GM08714 (cell line): ENCODE data around the gene N4BP2.
A peak's percentile ranks its signal among the peaks of the same experiment; 100 is the strongest.
"Not testable (repeated sequence)": the region's sequence is repeated elsewhere in the genome, so short reads cannot be mapped to it uniquely, and the experiment has no call there.

Experiments used
- H3K4me3 ChIP-seq: fragments of 200-500 bp; sonication (Bioruptor generic); 2 replicates; pipeline ENCODE4 v1.5.1; 2014; ENCODE audit warnings: mild to moderate bottlenecking, low read length, inconsistent platforms
- ZNF274 ChIP-seq: IDR thresholded peaks from 2 replicates; pipeline ENCODE4 v1.6.1; 2012; ENCODE audit warnings: mild to moderate bottlenecking, low read depth, low read length

Gene N4BP2

GRCh38 chr4:40057586-40058091 is 989 bp downstream of the N4BP2 start:
- peak overlapping the region; percentile 91 for H3K4me3 ChIP-seq
- no peak for TF ChIP-seq ZNF274

DNA sequence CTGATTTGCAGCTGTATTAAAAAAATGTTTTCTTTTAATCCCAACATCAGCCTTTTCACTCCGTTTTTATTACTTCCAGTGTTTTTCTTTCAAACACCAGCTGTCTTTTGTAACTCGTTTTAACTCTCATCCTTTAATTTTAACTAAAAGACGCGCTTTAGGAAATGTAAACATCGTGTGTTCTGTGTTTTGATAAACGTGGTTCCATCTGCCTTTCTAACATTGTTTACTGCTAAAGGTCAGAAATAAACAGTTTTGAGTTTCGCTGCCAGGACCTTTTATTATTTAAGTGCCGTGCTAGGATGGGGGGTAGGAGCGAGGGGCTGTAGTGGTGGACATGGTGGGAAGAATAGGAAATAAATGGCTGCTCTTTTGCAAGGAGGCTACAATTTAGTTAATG is 1.5 kb downstream of the N4BP2 start:
- H3K4me3 ChIP-seq, result peak overlapping the region; percentile 91
- TF ChIP-seq ZNF274, result no peak

GRCh38 chr4:40058854-40059253 is 2.2 kb downstream of the N4BP2 start:
- TF ChIP-seq ZNF274, result no peak
- no peak overlapping the region for H3K4me3 ChIP-seq

GRCh38 chr4:40059362-40059761 is 2.7 kb downstream of the N4BP2 start:
- TF ChIP-seq ZNF274, result no peak
- no peak overlapping the region for H3K4me3 ChIP-seq

DNA sequence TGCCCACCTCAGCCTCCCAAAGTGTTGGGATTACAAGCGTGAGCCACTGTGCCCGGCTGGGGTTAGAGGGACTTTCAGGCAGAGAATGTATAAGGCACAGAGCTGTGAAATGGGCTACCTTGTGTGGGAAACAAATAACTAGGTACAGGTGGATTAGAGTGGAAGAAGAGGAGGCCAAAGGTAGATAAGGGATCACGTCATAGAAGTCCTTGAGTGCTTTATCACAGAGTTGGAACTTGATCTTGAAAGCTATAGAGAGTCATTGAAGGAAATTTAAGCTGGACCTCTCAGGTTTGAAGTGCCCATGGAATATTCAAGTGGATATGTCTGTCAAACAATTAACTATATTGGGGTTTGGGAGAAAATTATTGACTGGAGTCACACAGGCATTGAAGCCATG is 8.4 kb downstream of the N4BP2 start:
- TF ChIP-seq ZNF274, result no peak
- H3K4me3 ChIP-seq, result no peak overlapping the region

- H3K4me3 ChIP-seq, result no peak overlapping the region
- no peak for TF ChIP-seq ZNF274
Observed at GRCh38 chr4:40066651-40067050, 10.0 kb downstream of the N4BP2 start.

GRCh38 chr4:40070387-40070786 is 13.7 kb downstream of the N4BP2 start:
- TF ChIP-seq ZNF274, result no peak
- no peak overlapping the region for H3K4me3 ChIP-seq

- no peak for TF ChIP-seq ZNF274
- no peak overlapping the region for H3K4me3 ChIP-seq
Observed at GRCh38 chr4:40086421-40086820, 29.8 kb downstream of the N4BP2 start.

- no peak overlapping the region for H3K4me3 ChIP-seq
Observed at GRCh38 chr4:40087799-40088366, 31.2 kb downstream of the N4BP2 start.

GRCh38 chr4:40093400-40093799 is 36.8 kb downstream of the N4BP2 start:
- H3K4me3 ChIP-seq, result not testable (repeated sequence)

More at GRCh38 chr4:40087799-40088366, 31.2 kb downstream of the N4BP2 start:
- no peak for TF ChIP-seq ZNF274

DNA sequence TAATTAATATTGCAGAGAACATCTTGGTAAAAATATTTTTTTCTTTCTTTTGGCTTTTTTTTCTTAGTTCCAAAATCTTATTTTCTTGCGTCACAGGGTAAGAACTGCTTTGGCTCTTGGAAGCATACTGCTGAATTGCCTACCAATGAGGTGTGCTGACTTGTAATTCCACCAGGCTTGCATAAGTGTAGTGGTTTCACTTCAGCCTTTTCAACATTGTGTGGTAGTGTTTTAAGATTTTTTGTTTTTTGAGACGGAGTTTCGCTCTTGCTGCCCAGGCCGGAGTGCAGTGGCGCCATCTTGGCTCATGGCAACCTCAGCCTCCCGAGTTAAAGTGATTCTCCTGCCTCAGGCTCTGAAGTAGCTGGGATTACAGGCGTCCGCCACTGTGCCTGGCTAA is 42.4 kb downstream of the N4BP2 start:
- no peak for TF ChIP-seq ZNF274

DNA sequence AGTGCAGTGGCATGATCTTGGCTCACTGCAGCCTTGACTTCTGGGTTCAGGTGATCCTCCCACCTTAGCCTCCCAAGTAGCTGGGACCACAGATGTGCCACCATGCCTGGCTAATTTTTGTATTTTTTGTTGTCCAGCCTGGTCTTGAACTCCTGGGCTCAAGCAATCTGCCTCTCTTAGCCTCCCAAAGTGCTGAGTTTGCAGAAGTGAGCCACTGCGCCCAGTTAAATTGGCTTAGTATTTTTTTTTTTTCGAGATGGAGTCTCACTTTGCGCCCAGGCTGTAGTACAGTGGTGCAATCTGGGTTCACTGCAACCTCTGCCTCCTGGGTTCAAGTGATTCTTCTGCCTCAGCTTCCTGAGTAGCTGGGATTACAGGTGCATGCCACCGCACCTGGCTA is 50.5 kb downstream of the N4BP2 start:
- not testable (repeated sequence) for H3K4me3 ChIP-seq

More for the DNA sequence above, 42.4 kb downstream of the N4BP2 start:
- H3K4me3 ChIP-seq, result no peak overlapping the region

DNA sequence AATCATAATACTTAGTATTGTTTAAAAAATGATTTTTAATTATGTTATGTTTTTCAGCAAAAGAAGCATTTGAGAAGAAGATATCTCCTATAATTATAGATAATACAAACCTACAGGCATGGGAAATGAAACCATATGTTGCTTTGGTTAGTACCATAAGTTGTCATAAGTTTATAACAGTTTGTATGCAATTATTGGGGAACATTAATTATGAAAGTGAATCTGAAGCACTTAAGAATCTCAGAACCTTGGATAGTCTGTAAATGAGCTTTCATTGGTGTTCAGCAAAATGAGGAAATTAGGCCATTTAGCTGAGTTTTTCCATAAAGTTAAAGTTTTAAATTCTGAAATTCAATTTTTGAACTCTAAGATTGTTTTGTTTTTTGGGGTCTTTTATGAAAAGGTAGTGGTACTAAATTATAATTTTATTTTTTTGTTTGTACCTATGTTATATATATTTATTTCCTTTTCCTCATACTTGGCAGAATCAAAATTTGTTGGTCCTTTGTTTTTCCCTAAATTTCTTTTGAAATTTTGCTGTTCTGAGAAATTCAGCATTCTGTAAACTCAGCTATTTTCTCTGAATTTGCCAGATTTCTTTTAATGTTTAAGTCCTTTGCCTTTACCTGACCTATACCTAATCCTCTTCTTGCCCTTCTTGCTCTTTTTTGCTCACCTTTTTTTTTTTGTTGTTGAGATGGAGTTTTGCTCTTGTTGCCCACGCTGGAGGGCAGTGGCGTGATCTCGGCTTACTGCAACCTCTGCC is 55.6 kb downstream of the N4BP2 start:
- no peak for TF ChIP-seq ZNF274
- H3K4me3 ChIP-seq, result no peak overlapping the region

DNA sequence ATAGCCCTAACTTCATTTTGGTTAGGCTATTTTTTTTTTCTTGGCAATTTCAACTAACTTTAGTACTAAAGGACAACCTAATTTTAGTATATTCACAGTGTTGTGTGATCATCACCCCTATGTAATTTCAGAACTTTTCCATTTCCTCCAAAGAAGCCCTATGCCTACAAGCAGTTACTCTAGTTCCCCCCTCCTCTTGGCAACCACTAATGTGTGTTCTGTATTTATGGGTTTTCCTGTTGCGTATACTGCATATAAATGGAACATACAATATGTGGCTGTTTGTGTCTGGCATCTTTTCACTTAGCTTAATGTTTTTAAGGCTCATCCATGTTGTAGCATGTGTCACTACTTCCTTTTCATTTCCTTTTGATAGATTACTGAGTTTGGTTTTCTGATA is 57.6 kb downstream of the N4BP2 start:
- TF ChIP-seq ZNF274, result no peak

DNA sequence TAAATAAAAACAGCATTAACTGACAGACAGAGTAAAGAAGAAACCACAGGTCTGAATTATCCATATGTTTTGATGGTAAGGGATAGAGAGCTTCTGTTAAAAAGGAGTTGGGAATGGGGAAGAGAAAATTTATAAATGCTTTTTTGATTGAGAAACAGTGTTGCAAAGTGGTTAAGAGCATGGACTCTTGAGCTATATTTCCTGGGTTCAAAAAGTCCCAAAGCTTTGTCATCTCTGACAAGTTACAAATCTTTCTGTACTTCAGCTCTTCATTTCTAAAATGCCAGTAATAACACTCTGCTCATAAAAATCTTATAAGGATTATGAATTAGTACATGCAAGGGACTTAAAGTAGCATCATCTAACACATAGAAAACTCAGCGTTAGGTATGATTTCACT is 62.2 kb downstream of the N4BP2 start:
- no peak overlapping the region for H3K4me3 ChIP-seq
- no peak for TF ChIP-seq ZNF274

More for the DNA sequence above, 57.6 kb downstream of the N4BP2 start:
- no peak overlapping the region for H3K4me3 ChIP-seq
